Esophagus mucosa (tissue), 1 donor: ENCODE measurements around the gene ALKAL2. TPM values are rescaled to one million over a fixed set of nuclear protein-coding genes. Genes with fewer than 3 reads are reported as not detected.

Experiments used
- ATAC-seq: fragments of 200-7000 bp; cut with Tn5 transposase; one replicate; pipeline ENCODE4 v1.9.1; 2020
- total RNA-seq: library from RNA; stranded (reverse); gene quantifications from one replicate; pipeline ENCODE4 v1.2.4, GENCODE V29; 2023
- donor health status: DM: yes; HTN: yes; CAD: no.

The ALKAL2 gene
- total RNA-seq, 1 donor from 2014 or later: 0.44 TPM

GRCh38 chr2:290090-290722, 2.3 kb upstream of the ALKAL2 start:
- ATAC-seq: peak; percentile 58

DNA sequence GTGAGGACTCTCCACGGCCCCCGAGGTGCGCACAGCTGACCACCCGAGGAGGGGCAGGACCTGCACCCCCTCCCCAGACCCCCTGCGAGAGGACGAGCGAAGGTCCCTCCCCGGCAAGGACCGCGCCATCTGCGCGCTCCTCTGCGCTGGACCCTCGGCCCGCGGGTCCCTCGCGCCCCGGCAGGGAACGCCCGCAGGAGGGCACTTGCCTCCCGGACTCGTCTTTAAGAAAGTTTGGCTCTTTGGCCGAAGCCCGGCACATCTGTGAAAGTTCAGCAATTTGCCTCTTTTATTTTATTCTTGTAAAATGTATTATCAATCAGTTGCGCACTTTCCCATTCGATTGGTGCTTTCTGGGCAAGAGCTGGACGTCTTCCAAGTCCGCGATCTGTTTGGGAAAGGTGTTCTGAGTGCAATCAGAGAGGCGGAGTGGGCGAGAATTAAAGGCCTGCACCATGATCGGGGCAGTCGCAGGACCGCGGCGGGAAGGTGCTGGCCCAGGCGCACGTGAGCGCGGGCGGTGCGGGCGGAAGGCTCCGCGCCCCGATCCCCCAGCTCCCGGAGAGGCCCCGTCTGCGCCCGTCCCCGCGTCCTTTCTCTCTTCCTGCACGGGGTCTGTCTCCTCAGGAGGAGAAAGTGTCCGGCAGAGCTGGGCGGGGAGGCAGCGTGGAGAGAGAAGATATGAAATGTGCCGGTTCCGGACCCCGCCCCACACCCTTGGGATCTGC, 1.6 kb upstream of the ALKAL2 start:
- peak; percentile 22 for ATAC-seq

DNA sequence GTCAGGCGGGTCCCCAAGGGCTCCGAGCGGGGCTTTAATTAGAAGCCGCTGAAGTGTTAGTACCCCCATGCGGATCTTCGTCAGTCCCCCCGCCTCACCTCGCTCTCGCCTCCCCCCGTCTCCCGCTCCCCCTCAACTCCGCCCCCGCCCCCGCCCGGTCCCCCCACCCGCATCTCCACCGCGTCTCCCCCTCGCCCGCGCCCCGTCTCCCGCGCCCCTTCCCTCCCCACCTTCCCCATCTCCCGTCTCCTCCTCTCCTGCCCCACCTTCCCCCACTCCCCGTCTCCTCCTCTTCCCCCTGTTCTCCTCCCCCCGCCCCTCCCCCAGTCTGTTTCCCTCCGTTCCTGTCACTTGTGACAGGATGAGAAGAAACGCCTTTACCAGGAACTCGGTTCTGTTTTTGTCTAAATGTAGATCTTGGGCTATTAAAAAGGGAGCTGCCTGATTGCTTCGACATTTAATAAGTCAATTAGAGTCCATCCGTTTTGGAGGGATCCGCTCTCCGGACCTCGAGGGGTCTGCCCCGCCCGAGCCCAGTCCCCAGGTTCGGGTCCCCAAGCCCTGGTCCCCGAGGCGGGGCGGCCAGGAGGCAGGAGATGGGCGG, 969 bp upstream of the ALKAL2 start:
- no peak for ATAC-seq

GRCh38 chr2:287471-287885, 413 bp downstream of the ALKAL2 start:
- peak; percentile 49 for ATAC-seq

DNA sequence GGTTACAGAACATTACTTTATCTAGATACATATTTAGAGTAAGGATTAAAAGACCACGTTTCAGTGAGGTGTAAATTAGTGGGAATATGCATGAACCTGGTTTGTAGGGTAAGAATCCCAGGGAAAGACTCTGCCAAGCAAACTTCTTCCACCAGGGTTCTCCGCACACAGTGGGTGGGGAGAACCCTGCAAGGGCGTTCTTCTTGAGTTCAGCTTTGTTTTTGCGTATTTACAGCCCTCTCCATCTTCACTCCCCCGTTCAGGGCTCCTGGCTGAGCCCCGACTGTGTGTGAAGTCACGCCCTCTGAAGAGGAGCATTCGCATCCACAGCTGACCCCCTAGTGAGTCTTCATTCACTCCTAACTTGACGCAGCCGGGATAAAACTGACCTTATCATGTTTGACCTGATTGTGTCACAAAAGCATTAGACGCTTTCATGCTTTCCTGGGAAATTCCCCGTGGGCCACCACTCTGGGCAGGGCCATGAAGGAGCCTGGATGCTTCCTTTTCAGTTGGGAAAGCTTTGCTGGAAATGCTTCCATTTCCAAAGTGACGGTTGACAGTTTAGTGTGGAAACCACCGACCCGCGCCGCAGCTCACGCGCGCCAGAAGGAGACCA, 1.0 kb downstream of the ALKAL2 start:
- ATAC-seq: no peak

DNA sequence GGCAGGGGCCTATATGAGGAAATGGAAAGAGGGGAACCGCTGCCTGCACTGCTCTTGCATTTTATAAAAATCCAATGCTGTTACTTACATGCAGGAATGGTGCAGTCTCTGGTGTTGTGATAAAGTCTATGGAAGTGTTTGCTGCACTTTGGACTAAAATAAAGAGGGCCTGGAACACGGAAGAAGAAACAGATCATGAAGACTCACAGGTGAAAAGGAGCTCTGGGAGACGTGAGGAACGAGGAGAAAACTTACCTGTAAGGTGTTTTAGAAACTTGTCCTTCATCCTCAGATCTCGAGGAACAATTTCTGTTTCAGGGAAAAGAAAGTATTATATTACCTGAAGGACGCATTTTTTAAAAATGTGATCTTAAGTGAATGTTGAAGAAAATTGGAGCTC, 1.9 kb downstream of the ALKAL2 start:
- ATAC-seq: no peak

DNA sequence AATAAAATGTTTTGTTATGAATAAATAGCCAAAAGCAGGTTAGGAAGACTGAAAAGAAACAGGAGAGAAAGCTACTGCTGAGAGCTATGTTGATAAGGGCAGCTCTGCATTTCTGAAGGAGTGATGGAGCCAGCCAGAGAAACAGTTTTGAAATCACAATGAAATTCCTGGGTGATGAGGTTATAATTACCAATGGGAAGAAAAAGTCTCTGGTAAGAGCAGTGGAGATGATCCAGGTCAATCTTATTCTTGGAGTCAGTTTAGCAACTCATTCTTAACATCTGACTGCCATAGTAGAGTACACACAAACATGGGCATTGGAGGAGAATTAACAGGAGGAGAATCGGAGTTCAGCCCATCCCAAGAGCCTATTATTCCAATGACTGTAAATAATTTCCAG, 2.4 kb downstream of the ALKAL2 start:
- no peak for ATAC-seq

- no peak for ATAC-seq
Measured at GRCh38 chr2:284896-285492, 2.9 kb downstream of the ALKAL2 start.

- no peak for ATAC-seq
Measured at GRCh38 chr2:283996-284794, 3.7 kb downstream of the ALKAL2 start.

- no peak for ATAC-seq
Measured at GRCh38 chr2:282371-283263, 5.3 kb downstream of the ALKAL2 start.

- no peak for ATAC-seq
Measured at GRCh38 chr2:281381-281780, 6.5 kb downstream of the ALKAL2 start.

DNA sequence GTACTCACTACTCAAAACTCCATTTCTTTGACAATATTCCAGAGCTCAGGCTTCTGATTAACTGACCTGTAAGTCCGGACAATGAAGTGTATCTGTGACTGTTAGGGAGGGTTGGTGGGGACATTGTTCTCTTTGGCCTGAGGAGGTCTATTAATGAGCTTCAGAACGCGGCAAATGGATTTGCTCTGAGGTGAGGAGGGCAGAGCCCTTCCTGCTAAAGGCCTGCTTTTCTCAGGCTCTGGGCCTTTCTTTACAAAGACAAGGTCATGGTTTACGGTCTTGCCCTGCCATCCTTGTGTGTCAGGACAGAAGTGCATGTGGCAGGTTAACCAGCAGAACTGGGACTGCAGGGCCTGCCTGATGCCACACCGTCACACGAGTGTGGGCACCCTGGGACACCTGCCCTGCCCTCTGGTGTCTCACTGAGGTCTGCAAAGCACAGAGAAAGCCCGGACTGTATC, 7.2 kb downstream of the ALKAL2 start:
- no peak for ATAC-seq

DNA sequence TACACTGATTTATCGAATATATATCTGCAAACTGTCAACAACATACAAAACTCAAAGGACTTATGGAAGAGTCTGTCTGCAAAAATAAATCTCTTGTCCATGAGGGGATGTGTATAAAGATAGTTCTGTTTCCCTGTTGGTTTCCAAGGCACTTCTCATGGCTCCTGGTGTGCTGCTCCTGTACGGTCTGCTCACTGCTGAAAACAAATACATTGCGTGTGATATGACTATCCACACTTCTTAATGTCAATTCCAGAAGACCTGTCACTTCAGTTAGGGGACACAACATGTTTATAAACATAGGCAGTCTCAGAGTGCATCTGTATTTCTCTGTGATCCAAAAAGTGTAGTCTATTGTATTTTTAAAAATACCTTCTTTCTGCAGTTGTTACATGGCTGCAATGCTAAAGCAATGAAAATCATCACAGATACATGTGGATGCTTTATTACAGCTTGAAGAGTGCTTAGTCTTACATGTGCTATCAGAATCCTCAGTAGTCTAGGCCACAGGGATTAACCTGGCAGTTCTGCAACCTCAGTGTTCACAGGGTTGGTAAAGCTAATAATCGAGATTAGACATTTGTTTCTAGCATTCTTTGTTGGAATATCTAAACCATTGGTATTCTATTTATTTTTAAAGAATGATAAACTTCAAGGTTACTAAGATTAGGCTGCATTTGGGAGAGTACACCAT, 7.8 kb downstream of the ALKAL2 start:
- ATAC-seq: no peak

GRCh38 chr2:279366-279765, 8.5 kb downstream of the ALKAL2 start:
- ATAC-seq: no peak

- ATAC-seq: no peak
Measured at GRCh38 chr2:278927-279320, 9.0 kb downstream of the ALKAL2 start.

DNA sequence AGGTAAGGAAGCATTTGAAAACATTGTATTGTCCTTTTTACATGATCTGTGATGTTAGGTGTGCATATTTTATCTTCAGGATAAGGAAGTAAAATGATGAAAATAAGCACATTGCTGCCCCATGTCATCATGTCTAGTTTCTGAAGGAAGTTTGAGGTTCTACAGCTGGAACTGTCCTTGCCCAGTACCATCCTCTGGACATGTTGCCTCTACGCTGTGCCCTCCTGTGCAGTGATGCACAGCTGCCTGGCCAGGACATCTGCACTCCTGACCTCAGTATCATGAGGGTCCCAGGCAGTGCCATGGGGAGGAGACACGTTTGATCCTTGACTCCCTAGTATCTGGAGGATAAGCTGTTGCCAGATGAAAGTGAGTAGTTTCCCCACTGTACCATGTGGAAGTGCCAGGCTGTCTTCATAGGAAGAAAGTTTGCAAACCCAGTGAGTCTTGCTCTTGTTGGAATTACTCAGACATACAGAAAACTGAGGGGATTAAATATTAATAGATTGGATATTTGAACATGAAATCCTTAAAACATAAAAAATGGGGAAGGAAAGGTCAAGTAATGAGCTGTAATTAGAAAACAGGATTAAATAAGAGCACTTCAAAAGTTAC, 9.5 kb downstream of the ALKAL2 start:
- no peak for ATAC-seq

DNA sequence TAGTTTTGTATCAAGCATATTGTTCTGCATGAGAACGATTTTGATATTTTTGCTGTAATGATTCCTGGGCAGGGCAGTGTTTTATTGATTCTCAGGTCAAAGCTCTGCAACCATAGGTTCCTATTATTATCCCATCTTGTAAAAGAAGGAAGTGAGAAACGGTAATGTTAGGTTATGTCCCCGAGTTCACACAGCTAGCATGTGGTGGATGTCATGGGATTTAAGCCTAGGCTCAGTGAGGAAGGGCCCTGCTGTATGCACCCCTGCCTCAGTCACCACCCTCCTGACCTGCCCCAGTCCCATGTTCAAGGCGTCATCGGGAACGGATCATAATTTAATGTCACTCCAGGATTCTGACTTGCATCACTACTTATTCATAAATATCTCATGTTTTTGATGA, 12.4 kb downstream of the ALKAL2 start:
- ATAC-seq: no peak

- ATAC-seq: no peak
Measured at GRCh38 chr2:274503-274902, 13.4 kb downstream of the ALKAL2 start.

- ATAC-seq: no peak
Measured at GRCh38 chr2:273333-273732, 14.6 kb downstream of the ALKAL2 start.

- no peak for ATAC-seq
Measured at GRCh38 chr2:271917-272316, 16.0 kb downstream of the ALKAL2 start.
